ENCODE results near the gene ARR3.
"Not testable (repeated sequence)": the region's sequence is repeated elsewhere in the genome, so short reads cannot be mapped to it uniquely, and the experiment has no call there.

The ARR3 gene

DNA sequence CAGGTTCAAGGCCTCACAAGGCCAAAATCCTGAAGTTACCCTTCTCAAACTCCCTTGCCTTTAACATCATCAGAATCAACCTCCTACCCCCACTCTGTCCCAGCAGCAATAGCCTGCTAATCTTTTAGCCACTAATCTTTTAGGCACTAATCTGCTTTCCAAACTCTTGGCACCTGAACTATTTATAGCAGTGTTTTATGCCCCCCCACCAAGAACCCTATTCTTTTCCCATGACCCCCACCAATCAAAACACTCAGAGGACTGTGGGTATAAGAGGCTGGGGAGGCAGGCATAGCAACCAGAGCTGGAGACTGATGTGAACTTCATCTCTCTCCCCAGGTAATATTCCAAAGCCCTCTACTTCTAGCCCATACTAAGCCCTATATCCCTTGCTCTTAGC lies at the start of gene ARR3:
ARR3 (plus strand) TSS at position 301 of the 400 bp plus-strand sequence. CDS start 1,052 bp downstream, outside the sequence.
- DNase-seq = no peak

DNA sequence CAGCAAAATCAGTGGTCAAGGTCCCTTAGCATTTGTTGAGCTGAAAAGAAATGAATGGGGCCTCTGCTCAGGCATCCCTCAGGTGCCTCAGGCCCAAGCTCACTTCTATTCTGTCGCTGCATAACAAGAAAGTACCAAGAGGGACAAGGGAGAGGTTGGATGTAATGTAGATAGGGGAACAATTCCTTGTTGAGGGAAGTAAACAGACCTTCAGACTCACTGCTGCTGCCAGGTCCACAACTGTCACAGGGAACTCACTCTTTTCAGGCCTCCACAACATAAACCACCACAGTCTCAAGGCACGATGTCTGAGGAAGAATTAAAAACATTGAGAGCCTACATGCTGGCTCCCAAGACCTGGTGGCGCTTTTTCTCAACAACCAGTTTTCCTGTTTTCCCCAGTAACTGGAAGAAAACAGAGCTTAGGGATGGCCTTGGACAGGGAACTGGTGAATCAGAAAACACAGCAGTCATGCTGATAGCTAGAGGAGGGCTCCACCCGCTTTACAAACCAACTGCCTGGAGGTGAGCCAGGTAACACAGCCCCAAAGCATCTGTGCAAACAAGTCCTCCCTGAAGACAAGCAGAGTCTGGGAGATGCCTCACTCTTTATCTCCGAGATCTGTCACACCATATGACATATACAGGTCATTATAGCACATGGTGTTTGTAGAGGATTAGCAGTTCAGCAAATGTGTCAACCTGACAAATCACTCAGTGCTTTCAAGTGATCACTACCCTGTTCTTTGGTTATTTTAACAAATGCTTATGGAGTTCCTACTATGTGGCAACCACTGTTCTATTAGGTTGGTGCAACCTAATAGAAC lies 48.0 kb upstream of the ARR3 start:
- no peak for DNase-seq

DNA sequence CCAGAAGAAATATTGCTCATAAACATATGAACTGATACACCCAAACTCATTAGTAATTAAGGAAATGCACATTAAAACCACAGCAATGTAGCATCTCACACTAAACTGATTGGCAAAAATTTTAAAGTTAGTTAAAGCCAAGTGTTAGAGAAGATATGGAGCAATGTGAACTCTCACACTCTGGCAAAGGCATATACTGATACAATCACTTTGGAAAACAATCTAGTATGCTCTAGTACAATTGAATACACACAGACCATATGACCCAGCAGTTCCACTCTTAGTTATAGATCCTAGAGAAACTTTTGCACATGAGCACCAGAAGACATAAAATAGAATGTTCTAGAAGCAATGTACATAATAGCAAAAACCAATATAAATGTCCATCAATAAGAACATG lies 42.1 kb upstream of the ARR3 start:
- DNase-seq = no peak

DNA sequence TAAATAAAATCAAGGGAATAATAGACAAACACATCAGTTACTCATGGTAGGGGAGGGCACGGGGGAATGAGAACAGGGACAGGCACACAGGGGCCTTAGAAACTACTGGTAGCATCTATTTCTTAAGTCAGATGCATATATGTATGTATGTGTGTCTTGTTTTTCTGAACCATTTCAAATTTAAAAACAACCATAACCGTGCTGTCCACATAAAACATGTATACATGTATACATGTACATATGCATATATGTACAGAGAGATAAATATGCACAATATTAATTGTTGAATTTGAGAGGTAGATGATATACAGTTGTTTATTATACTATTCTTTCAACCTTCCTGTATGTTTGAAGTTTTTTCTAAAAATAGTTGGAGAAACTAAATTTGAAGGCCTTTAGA lies 41.4 kb upstream of the ARR3 start:
- DNase-seq = no peak

DNA sequence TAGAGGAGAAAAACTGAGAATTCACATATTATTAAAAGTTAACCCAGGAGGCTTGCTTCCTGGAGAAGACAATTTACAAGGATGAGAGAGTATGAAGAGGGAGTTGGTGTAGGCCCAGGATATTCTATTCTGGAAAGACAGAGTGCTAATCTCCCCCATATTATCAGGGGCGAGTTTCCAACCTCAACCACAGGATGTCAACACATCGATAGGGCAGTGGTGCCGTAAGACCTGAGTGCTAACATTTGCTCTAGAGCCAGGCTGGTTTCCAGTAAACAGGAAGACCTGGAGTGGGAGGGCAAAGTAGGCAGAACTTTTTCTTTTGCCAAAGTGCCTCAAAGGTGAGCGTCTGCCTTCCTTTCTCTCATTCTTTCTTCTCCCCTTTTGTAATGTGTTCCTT lies 36.5 kb upstream of the ARR3 start:
- no peak for DNase-seq

DNA sequence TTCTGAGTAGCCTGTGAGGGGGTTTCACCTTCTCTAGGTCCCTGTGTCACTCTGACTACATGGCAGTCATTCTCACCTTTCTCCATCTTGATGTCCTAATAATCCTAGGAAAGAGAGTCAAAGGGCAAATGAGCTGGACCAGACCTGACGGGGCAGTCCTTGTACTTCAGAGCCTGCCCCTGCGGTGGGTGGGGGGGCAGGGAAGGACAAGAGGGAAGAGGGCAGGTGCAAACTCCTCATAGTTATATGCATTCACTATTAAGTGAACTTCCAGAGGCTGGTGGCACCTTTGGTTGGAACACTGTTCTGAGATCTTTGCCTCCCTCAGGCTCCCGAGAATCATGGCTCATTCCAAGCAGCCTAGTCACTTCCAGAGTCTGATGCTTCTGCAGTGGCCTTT lies 33.8 kb upstream of the ARR3 start, which contains the start of gene AWAT1:
AWAT1 (plus strand) TSS at position 301 of the 400 bp plus-strand sequence; CDS start at position 342, 41 bp downstream.
- no peak for DNase-seq

DNA sequence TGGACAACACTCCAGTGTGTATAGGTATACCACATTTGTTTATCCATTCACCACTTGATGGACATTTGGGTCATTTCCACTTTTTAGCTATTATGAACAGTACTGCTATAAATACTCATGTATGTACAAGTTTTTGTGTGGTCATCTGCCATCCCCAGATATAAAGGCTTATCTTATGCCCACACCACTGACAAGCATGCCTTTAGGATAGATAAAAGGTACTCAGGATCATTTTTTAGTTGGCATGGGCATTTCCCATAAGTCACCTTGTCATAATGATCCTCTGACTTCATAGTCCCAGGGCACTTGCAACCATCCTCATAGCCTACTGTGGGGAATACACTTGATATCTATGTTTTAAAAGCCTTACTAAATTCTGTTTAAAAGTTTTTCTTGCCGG lies 27.4 kb upstream of the ARR3 start:
- DNase-seq = no peak

DNA sequence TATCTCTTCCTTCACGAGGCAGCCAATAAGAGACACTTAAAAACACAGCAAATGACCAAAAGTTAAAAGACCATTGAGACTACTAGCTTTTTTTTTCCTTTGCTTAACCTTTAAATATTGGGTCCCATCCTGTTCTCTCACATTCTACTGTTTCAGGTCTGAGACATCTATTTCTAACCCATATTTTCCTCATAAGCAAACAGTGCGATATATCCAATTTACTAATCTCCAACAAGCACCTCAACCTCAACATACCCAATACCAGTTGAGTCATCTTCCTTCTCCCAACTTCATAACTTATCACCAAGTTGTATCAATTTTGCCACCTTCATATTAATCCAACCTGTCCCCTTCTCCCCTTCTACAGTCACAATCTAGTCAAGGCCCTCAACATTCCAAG lies 26.6 kb upstream of the ARR3 start:
- DNase-seq = no peak

DNA sequence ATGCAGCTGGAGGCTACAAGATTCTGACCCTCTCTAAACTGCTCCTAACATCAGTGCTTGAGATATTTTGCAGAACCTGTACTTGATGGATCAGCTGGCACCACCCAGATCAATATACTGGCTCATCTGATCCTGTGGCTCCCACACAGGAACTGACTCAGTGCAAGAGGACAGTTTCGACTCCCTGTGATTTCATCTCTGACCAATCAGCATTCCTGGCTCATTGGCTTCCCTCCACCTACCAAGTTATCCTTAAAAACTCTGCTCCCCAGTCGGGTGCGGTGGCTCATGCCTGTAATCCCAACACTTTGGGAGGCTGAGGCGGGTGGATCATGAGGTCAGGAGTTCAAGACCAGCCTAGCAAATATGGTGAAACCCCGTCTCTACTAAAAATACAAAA lies 24.5 kb upstream of the ARR3 start:
- DNase-seq = not testable (repeated sequence)

DNA sequence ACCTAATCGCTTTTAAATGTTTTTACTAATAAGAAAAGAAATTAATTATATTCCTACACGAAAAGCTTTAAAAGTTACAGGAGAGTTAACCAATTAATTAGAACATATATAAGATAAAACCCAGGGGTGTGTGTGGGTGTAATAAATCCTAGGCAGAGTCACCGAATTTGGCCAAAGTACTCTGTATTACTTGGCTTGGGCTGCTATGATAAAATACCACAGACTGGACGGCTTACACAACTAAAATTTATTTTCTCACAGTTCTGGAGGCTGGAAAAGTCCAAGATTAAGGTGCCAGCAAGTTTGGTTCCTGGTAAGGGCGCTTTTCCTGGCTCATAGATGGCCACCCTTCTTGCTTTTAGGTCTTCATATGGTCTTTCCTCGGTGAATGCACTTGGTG lies 23.3 kb upstream of the ARR3 start:
- DNase-seq = no peak

DNA sequence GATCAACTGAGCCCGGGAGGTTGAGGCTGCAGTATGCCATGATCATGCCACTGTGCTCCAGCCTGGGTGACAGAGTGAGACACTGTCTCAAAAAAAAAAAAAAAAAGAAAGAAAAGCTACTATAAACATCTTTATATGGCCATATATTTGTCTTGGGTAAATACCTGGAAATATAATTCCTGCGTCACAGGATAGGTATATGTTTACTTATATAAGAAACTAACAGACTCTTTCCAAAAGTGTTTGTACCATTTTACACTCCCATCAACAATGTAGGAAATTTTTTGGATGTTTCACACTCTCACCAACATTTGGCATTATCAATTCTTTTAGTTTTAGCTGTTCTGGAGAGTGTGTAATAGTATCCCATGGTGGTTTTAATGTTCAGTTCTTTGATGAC lies 20.9 kb upstream of the ARR3 start:
- DNase-seq = no peak

DNA sequence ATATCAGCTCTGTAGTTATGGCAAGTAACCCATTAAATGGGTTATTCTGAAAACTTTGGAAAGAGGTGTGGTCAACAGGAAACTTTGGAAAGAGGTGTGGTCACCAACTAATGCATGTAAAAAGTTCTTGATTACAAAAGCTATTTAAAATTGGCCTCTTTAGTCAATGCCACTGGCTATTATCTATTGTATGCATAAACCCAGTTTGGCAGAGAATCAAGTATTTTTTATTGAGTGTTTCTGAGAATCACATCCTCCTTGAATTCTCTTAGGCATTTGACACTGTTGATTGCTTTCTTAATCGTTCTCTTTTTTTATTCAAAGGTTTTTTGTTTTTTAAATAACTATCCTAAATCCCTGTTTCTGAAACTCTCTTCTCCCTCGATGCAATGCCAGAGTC lies 15.6 kb upstream of the ARR3 start:
- no peak for DNase-seq

DNA sequence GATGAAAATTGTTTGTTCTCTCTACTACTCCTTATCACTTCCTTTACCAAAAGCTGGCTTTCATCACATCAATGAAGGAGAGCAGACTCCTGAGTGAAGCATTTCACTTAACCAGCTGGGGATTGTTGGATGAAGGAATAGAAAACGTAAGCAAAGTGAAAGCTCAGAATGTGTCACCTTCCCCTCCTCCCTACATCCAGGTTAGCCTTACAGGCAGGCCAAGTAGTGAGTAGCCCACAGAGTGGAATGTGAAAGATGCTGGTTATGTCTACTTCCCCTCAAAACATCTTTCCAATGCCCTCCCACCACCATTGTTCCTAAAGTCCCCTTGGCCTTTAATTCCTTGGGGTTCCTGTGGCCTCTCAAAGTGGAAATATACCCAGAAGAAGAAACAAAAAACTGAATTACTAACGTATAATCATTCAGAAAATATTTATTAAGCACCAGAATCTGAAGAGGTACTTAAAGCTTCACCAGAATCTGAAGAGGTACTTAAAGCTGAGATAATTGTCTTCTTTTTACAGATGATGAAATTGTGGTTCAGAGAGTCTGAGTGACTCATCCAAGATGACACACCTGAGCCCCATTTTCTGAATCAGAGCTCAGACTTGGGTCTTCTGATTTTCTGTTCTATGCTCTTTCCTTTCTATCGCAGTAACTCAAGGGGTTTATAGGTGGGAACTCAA lies 14.6 kb upstream of the ARR3 start:
- DNase-seq = no peak

DNA sequence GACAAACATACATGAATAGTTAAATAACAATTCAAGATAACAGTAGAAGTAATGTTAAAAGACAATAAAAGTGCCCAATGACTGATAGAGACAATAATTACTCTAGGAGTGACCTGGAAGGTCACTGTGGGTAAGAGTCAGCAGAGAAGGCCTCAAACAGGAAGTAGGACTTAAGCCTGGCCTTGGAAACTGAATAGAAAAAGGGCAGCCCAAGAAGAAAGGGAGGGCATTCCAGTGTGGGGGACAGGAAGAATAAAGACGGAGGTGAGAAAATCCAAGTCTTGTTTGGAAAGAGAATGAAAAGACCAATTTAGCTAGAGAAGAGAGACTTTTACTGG lies 14.1 kb upstream of the ARR3 start:
- DNase-seq = no peak

DNA sequence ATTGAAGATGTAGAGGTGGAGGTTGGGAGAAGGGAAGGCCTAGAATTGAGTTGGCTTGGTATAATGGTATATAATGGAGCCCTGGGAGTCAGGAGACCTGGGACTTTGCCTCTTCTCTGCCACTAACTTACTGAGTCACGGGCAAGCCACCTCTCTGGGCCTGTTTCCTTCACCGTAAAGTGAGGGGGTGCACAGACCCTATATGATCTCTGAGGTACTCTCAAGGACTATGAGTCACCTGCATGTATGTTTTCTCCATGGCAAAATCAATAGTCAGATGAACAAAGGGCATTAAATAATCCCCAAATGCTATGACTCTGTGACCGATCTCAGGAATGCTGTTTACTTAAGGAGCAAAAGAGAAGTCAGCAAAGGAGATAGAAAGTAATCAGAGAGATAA lies 13.2 kb upstream of the ARR3 start:
- no peak for DNase-seq

DNA sequence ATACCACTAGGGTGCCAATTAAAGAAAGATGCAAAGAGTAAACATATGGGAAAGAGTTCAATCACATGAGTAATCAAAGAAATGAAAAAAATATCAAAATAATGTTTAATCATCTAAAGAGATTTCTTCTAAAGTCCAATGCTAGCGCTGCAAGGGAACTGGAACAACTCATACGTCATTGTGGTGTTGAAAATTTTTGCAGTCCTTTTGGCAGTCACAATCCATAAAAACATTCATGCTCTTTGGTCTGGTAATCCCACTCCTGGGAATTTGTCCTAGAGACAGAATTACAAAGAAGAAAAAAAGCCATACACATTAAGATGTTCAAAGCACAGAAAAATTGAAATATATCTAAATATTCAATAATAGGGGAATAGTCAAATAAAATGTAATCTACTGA lies 12.7 kb upstream of the ARR3 start:
- no peak for DNase-seq

DNA sequence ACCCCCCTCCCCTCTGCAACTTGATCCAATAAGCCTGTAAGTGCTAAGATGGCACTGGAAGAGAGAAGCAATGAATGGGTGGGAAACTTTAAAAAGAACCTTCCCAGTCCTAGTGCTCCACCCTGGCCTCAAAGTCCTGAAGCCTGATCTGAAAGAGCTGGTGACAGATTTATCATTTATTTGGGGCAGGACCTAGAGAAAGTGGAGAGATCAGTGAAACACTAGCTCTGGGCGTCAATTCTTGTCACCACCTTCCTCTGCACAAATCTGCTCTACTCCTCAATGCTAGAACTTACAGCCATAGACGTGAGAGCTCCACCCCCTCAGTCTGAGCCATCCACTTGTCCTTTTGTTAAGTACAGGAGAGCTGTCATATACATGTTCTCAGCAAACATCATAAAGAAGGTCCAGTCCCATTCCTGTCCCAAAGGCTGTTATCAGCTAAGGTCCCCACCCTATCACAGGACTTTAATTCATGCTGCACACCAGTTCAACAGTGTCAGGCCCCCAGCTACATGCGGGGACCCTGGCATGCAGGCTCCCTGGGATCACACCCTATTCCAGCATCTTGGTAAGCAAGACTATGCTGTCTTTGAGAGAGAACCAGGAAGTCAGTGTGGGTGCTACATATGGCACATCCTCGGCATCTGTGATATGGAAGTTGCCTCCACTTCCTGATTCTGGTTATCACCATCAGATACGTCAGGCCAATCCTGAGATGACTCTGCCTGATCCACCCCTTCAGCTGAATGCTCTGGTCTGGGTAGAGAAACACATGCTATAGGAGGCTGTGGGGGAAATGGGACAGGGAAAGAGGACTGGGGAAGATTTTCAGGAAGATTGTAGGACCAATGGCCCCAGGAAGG lies 10.5 kb upstream of the ARR3 start:
- no peak for DNase-seq

DNA sequence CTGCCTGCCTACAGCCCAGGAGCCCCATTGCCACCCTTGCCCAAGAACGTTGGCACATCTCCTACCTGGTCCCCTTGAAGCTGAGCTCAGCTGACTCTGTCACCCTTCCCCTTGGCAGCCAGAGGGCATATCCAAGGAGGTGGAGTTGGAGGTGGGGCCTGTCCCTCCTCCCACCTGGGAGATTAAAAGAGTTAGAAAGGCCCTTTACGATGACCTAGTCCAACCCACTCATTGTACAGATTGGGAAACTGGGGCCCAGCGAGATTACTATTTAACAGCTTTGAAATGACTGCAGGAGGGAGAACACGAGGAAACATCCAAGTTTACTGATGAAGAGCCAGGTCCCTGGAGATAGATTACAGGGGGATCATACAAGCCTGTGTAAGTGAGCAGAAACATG lies 8.0 kb upstream of the ARR3 start, which contains the start of gene P2RY4:
P2RY4 (minus strand) TSS at position 101 of the 400 bp plus-strand sequence. CDS start 580 bp downstream, outside the sequence.
- DNase-seq = no peak

DNA sequence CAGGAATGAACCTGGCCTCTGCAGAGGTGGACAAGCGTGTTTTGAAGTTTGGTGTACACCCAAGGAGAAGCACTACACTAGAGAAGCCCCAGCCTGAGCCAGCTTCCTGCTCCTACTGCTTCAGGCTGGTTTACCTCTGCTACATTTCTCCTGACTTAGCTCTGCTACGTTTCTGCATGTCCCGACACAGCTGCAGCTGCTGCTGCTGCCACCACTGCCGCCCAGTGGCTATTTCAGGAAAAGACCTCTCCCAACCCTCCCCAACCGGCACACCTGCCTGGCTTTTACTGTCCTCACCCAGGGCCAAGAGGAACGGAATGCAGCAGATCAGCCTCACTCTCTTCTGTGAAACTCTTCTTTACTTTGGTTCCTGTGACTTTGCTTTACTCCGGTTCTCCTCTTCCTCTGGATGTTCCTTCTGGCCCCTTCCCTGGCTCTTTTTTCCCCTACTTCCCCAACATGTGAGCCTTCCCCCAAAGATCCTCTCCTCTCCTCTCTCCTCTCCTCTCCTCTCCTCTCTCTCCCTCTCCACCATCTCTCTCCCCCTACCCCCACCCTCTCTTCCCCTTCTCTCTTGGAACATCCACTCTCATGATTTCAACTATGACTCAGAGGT lies 5.1 kb upstream of the ARR3 start:
- peak; percentile 2 for DNase-seq

DNA sequence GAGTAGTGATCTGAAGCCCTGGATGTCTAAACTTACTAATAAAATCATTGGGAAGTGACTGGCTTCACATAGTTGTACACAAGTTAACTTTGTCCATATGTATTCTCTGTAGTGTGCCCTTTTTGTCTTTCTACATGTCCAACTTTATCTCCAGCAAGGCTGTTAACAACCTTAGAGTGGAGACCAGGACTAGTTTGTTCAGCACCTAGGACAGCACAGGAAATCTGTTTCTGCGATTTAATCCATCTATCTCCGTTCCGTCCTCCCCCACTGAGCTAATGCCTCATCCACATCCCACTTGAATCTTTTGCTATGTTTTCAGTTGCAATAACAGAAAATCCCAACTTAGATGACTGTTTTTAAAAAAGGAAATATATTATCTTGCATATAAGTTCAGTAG lies 3.4 kb upstream of the ARR3 start:
- no peak for DNase-seq

DNA sequence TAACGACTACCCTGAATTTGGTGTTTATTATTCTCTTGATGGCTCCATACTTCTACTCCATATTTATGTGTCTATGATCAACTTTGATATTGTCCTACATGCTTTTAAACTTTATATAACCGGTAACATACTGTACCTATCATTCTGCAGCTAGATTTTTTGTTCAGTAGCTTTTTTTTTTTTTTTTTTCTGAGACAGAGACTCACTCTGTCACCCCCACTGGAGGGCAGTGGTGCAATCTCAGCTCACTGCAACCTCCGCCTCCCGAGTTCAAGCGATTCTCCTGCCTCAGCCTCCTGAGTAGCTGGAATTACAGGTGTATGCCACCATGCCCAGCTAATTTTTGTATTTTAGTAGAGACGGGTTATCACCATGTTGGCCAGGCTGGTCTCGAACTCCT lies 5.9 kb downstream of the ARR3 start:
- not testable (repeated sequence) for DNase-seq

DNA sequence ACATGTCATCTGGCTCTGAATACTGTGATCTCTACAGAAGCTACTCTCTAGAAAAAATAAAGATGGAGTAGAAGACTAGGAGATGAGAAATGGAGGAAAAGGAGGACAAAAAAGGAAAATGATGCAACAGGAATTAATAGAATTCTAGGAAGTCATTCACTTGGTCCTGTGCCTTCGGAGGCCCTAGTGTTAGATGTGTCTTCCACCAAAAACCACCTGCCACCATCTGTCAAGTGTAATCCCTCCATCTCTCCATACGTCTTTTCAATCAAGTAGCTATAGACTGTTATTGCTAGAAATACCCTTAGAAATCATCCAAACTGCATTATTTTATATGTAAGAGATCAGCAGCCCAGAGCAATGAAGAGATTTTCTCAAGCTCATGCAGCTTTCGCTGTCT lies 10.9 kb downstream of the ARR3 start:
- DNase-seq = no peak

DNA sequence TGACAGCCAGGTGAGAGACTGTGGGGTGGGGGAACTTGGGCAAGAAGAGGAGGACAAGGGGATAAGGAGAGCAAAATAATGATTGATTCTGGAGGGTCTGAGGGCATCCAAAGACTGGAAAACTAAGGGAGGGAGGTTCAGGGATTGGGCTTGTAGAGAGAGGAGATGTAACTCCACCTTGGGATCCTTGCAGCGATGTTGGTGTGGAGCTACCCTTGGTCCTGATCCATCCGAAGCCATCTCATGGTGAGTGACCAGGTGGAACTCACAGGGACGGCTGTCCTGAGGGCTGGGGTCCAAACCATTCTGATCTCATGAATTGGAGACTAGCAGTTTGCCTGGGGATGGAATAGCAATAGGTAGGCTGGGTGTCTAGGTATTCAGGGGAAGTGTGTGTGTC lies 12.4 kb downstream of the ARR3 start:
- no peak for DNase-seq

All from T1000 (cell line).